Ishikawa (cell line): ENCODE data around the gene FEM1B.

Experiments used
- CEBPB ChIP-seq: IDR thresholded peaks from 2 replicates; pipeline ENCODE4 v1.6.1; 2012
- CREB1 ChIP-seq: IDR thresholded peaks from 2 replicates; pipeline ENCODE4 v1.6.1; 2012; ENCODE audit warnings: low read depth
- EGR1 ChIP-seq: IDR thresholded peaks from 2 replicates; pipeline ENCODE4 v1.6.1; 2012
- EP300 ChIP-seq: IDR thresholded peaks from 2 replicates; pipeline ENCODE4 v1.6.1; 2012; ENCODE audit warnings: borderline replicate concordance
- FOXM1 ChIP-seq: IDR thresholded peaks from 2 replicates; pipeline ENCODE4 v1.6.1; 2012; ENCODE audit warnings: low read depth, borderline replicate concordance
- NFIC ChIP-seq: IDR thresholded peaks from 2 replicates; pipeline ENCODE4 v1.6.1; 2012
- RAD21 ChIP-seq: IDR thresholded peaks from 2 replicates; pipeline ENCODE4 v1.6.1; 2012; ENCODE audit warnings: low read depth
- TAF1 ChIP-seq: IDR thresholded peaks from 2 replicates; pipeline ENCODE4 v1.6.1; 2012; ENCODE audit warnings: low read depth, mild to moderate bottlenecking
- TCF12 ChIP-seq: IDR thresholded peaks from 2 replicates; pipeline ENCODE4 v1.6.1; 2012; ENCODE audit warnings: low read depth
- TEAD4 ChIP-seq: IDR thresholded peaks from 2 replicates; pipeline ENCODE4 v1.6.1; 2012
- YY1 ChIP-seq: IDR thresholded peaks from 2 replicates; pipeline ENCODE4 v1.6.1; 2012; ENCODE audit warnings: low read depth
- ZBTB7A ChIP-seq: IDR thresholded peaks from 2 replicates; pipeline ENCODE4 v1.6.1; 2012; ENCODE audit warnings: low read depth
- TF ChIP-seq, protein P1 (sequence below): IDR thresholded peaks from 2 replicates; pipeline ENCODE4 v1.6.1; 2012; ENCODE audit warnings: low read depth, mild to moderate bottlenecking
- TF ChIP-seq, protein P2 (sequence below): IDR thresholded peaks from 2 replicates; pipeline ENCODE4 v1.6.1; 2012
- TF ChIP-seq, protein P3 (sequence below): IDR thresholded peaks from 2 replicates; pipeline ENCODE4 v1.6.1; 2012

FEM1B gene

DNA sequence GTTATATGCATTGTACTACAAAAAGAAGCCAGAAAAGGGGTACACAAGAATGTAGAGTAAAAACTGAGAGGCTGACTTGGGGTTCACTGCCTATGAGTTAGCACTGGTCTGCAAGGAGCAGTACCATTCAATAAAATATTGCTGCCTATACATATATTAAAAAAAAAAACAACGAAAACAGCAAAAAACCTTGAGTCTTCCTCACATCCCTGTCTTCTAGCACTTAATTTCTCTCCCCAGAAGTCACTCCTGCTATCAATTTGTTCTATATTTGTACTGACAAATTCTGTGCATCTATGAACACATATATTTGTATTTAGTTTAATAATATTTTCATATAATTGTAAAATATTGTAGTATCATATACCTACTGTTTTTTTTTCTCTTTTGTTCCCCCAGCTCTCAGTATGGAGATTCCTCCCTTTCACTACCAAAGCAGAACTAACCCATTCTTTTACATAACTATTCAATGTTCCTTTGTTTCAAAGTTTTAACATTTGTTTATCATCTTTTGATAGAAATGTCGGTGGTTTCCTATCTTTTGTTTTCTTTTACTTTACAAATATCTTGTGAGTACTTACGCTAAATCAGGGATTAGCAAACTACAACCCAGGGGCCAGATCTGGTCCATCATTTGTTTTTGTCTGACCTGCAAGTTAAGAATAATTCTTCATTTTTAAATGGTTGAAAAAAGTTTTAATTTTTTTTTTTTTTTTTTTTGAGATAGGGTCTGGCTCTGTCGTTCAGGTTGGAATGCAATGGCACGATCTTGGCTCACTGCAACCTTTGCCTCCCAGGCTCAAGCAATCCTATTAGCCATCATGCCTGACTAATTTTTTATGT, 14.8 kb upstream of the FEM1B start:
- TF ChIP-seq NFIC: no peak
- TF ChIP-seq, protein P1, sequence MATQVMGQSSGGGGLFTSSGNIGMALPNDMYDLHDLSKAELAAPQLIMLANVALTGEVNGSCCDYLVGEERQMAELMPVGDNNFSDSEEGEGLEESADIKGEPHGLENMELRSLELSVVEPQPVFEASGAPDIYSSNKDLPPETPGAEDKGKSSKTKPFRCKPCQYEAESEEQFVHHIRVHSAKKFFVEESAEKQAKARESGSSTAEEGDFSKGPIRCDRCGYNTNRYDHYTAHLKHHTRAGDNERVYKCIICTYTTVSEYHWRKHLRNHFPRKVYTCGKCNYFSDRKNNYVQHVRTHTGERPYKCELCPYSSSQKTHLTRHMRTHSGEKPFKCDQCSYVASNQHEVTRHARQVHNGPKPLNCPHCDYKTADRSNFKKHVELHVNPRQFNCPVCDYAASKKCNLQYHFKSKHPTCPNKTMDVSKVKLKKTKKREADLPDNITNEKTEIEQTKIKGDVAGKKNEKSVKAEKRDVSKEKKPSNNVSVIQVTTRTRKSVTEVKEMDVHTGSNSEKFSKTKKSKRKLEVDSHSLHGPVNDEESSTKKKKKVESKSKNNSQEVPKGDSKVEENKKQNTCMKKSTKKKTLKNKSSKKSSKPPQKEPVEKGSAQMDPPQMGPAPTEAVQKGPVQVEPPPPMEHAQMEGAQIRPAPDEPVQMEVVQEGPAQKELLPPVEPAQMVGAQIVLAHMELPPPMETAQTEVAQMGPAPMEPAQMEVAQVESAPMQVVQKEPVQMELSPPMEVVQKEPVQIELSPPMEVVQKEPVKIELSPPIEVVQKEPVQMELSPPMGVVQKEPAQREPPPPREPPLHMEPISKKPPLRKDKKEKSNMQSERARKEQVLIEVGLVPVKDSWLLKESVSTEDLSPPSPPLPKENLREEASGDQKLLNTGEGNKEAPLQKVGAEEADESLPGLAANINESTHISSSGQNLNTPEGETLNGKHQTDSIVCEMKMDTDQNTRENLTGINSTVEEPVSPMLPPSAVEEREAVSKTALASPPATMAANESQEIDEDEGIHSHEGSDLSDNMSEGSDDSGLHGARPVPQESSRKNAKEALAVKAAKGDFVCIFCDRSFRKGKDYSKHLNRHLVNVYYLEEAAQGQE: no peak
- no peak for TF ChIP-seq YY1
- no peak for TF ChIP-seq CEBPB
- TF ChIP-seq EP300: no peak
- no peak for TF ChIP-seq EGR1
- no peak for TF ChIP-seq CREB1

DNA sequence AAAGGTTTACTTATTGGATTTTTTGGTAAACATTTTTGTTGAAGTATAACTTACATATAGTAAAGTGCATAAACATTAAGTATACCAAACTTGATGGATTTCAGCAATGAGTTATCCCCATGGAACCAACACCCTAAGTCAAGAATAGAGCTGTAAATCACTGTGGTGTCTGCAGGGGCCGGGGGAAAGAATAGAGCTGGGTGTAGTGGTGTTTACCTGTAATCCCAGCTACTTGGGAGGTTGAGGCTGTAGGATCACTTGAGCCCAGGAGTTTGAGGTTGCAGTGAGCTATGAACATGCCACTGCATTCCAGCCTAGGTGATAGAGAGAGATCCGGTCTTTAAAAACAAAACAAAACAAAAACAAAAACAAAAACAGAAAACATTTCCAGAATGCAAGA, 13.3 kb upstream of the FEM1B start:
- TF ChIP-seq NFIC: no peak
- TF ChIP-seq, protein P2, sequence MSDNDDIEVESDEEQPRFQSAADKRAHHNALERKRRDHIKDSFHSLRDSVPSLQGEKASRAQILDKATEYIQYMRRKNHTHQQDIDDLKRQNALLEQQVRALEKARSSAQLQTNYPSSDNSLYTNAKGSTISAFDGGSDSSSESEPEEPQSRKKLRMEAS: no peak
- no peak for TF ChIP-seq YY1
- TF ChIP-seq RAD21: no peak
- no peak for TF ChIP-seq ZBTB7A
- TF ChIP-seq FOXM1: no peak
- no peak for TF ChIP-seq TAF1
- TF ChIP-seq, protein P3, sequence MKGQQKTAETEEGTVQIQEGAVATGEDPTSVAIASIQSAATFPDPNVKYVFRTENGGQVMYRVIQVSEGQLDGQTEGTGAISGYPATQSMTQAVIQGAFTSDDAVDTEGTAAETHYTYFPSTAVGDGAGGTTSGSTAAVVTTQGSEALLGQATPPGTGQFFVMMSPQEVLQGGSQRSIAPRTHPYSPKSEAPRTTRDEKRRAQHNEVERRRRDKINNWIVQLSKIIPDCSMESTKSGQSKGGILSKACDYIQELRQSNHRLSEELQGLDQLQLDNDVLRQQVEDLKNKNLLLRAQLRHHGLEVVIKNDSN: no peak
- no peak for TF ChIP-seq CEBPB
- TF ChIP-seq, protein P1: no peak
- TF ChIP-seq EGR1: no peak
- no peak for TF ChIP-seq TEAD4
- TF ChIP-seq TCF12: no peak
- TF ChIP-seq CREB1: no peak
- no peak for TF ChIP-seq EP300

DNA sequence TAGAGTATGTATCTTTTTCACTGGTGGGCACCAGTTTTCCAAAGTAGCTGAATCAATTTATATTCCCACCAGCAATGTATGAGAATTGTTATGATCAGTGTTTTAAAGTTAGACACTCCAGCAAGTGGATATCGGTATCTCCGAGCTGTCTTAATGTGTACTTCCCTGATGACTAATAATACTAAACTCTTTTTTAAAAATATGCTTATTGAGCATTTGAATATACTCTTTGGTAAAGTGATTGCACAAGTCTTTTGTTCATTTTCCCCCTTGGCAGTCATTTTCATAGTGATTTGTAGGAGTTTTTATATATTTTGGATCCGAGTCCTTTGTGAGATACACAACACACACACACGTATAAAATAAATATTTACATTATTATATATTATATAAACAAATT, 12.5 kb upstream of the FEM1B start:
- TF ChIP-seq RAD21: no peak
- TF ChIP-seq, protein P1: no peak
- TF ChIP-seq, protein P3: no peak
- no peak for TF ChIP-seq TEAD4
- no peak for TF ChIP-seq TCF12
- TF ChIP-seq CEBPB: no peak
- TF ChIP-seq, protein P2: no peak
- TF ChIP-seq FOXM1: no peak
- TF ChIP-seq EP300: no peak

DNA sequence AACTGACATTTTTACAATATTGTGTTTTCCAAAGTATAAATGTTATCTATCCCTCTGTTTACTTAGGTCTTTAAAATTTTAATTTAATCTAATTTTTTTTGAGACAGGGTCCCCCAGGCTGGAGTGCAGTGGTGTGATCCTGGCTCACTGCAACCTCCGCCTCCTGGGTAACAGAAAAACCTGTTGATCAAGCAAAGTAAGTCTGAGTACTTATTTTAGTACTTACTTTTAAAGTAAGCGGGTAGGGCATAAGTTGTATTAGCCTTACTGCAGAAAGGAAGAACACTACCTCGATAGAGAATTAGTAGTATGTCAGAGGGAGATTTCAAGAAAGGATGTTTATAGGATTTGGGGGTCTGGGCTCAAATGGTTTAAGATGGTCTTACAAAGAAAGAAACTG, 11.9 kb upstream of the FEM1B start:
- TF ChIP-seq YY1 (no peak), TAF1 (no peak), TEAD4 (no peak), EGR1 (no peak), FOXM1 (no peak)
- TF ChIP-seq, protein P3: no peak
